ENCODE measurements around the gene ELOVL5. TPM values are rescaled to one million over a fixed set of nuclear protein-coding genes. Genes with fewer than 3 reads are reported as not detected.

ELOVL5 gene
- total and polyA plus RNA-seq, 2 experiments from 2014 or later = 83.3 to 180 TPM

DNA sequence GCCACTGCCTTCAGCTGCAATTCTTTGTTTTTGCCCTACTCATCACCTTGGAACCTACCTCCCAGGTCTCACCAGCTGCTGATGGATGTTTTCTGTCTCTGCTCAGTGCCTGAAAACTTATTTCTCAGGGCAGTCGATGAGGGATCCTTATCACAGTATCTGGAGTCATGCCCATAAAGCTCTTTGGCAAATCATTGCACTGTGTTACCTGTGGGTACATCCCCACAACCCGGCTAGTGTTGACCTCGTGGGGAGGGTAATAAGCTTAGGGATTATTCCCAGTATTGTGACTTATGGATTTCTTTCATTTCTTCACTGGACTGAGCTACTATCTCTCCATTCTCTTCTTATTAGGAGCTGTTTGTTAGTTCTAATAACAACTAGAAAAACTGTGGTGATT lies 91.7 kb downstream of the ELOVL5 start (continued):
- TF ChIP-seq, protein P1, sequence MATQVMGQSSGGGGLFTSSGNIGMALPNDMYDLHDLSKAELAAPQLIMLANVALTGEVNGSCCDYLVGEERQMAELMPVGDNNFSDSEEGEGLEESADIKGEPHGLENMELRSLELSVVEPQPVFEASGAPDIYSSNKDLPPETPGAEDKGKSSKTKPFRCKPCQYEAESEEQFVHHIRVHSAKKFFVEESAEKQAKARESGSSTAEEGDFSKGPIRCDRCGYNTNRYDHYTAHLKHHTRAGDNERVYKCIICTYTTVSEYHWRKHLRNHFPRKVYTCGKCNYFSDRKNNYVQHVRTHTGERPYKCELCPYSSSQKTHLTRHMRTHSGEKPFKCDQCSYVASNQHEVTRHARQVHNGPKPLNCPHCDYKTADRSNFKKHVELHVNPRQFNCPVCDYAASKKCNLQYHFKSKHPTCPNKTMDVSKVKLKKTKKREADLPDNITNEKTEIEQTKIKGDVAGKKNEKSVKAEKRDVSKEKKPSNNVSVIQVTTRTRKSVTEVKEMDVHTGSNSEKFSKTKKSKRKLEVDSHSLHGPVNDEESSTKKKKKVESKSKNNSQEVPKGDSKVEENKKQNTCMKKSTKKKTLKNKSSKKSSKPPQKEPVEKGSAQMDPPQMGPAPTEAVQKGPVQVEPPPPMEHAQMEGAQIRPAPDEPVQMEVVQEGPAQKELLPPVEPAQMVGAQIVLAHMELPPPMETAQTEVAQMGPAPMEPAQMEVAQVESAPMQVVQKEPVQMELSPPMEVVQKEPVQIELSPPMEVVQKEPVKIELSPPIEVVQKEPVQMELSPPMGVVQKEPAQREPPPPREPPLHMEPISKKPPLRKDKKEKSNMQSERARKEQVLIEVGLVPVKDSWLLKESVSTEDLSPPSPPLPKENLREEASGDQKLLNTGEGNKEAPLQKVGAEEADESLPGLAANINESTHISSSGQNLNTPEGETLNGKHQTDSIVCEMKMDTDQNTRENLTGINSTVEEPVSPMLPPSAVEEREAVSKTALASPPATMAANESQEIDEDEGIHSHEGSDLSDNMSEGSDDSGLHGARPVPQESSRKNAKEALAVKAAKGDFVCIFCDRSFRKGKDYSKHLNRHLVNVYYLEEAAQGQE (IDR thresholded peaks at IDR 0.05; ENCODE audit: unreplicated experiment) = no peak
- no peak for TF ChIP-seq JUNB (IDR thresholded peaks at IDR 0.05; ENCODE audit: unreplicated experiment)
- no peak for TF ChIP-seq NANOG (IDR thresholded peaks at IDR 0.05; ENCODE audit: borderline replicate concordance)
- TF ChIP-seq CREB1 (CRISPR knock-in tag; IDR thresholded peaks at IDR 0.05; ENCODE audit: low read depth) = no peak
- TF ChIP-seq POLR2AphosphoS5 (IDR thresholded peaks at IDR 0.05; ENCODE audit: low read depth) = no peak
- no peak for TF ChIP-seq STAT1 (IDR thresholded peaks at IDR 0.05; ENCODE audit: unreplicated experiment)

DNA sequence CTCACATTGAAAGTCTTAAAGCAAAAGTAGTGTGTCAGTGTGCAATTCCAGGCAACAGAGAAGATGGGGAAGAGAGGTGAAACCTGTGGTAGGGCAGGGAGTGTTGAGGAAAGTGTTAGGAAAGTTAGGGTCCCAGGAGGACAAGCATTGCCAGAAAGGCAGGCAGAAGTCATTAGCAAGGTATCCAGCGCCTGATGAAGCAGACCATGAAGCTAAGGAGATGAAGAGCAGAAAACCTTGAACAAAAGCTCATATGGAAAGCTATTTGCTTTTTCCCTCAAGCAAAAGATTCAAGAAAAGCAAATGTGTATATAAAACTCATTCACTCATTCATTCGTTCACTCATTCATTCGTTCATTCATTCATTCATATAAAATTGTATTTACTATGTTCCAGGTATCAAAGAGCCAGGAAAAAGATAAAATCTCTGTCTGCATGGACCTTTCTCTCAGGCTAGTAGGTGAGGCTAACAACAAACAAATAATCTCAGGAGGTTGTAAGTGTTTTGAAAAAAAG lies 96.5 kb downstream of the ELOVL5 start:
- Histone ChIP-seq H3K79me2 (replicated peaks; ENCODE audit: insufficient read depth) (no peaks in the 10 kb centered on the region), H3K4me2 (no peak overlapping the region), H3K27me3 (ENCODE audit: insufficient read depth) (no peaks in the 10 kb centered on the region), H3K9me2 (ENCODE audit: insufficient read depth) (no peaks in the 10 kb centered on the region), H3K4me1 (ENCODE audit: insufficient read depth) (no peaks in the 10 kb centered on the region), H3K4me3 (no peak overlapping the region), H3F3A (replicated peaks; ENCODE audit: low read depth) (no peaks in the 10 kb centered on the region), H3K36me3 (ENCODE audit: insufficient read depth) (no peaks in the 10 kb centered on the region), H2AFZ (no peak overlapping the region), H4K20me1 (replicated peaks; ENCODE audit: insufficient read depth) (no peaks in the 10 kb centered on the region; the same call in 1 of the 2 replicates), H3K27ac (ENCODE audit: low read depth) (no peak overlapping the region)
- H3K4me1 Mint-ChIP-seq = peaks cover under 1% of the 10 kb centered on the region; the same call in 1 of the 3 replicates
- no peak overlapping the region for H3K27ac Mint-ChIP-seq
- peaks cover 2% of the 10 kb centered on the region for H3K27me3 Mint-ChIP-seq (ENCODE audit: insufficient read depth, low read depth, poor library complexity)
- ATAC-seq (no peak), DNase-seq (ENCODE audit: low spot score) (no peak)
- TF ChIP-seq STAT1 (IDR thresholded peaks at IDR 0.05; ENCODE audit: unreplicated experiment) (no peak), CREB1 (CRISPR knock-in tag; IDR thresholded peaks at IDR 0.05; ENCODE audit: low read depth) (no peak), ZNF114 (CRISPR knock-in tag; IDR thresholded peaks at IDR 0.05) (no peak), EZH2 (IDR thresholded peaks at IDR 0.05; ENCODE audit: low read depth, unreplicated experiment) (no peak), NANOG (IDR thresholded peaks at IDR 0.05; ENCODE audit: borderline replicate concordance) (no peak), POLR2AphosphoS5 (IDR thresholded peaks at IDR 0.05; ENCODE audit: low read depth) (no peak)
- TF ChIP-seq, protein P2, sequence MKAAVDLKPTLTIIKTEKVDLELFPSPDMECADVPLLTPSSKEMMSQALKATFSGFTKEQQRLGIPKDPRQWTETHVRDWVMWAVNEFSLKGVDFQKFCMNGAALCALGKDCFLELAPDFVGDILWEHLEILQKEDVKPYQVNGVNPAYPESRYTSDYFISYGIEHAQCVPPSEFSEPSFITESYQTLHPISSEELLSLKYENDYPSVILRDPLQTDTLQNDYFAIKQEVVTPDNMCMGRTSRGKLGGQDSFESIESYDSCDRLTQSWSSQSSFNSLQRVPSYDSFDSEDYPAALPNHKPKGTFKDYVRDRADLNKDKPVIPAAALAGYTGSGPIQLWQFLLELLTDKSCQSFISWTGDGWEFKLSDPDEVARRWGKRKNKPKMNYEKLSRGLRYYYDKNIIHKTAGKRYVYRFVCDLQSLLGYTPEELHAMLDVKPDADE (IDR thresholded peaks at IDR 0.05) = no peak
- TF ChIP-seq, protein P3, sequence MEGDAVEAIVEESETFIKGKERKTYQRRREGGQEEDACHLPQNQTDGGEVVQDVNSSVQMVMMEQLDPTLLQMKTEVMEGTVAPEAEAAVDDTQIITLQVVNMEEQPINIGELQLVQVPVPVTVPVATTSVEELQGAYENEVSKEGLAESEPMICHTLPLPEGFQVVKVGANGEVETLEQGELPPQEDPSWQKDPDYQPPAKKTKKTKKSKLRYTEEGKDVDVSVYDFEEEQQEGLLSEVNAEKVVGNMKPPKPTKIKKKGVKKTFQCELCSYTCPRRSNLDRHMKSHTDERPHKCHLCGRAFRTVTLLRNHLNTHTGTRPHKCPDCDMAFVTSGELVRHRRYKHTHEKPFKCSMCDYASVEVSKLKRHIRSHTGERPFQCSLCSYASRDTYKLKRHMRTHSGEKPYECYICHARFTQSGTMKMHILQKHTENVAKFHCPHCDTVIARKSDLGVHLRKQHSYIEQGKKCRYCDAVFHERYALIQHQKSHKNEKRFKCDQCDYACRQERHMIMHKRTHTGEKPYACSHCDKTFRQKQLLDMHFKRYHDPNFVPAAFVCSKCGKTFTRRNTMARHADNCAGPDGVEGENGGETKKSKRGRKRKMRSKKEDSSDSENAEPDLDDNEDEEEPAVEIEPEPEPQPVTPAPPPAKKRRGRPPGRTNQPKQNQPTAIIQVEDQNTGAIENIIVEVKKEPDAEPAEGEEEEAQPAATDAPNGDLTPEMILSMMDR (conservative IDR thresholded peaks at IDR 0.05; ENCODE audit: low read depth in 2 of 2) = no peak
- H3K9me3 Mint-ChIP-seq = no peaks in the 10 kb centered on the region
- H3K36me3 Mint-ChIP-seq (ENCODE audit: low read depth) = no peaks in the 10 kb centered on the region
- H3K4me3 Mint-ChIP-seq = no peak overlapping the region

All from GM23338 (cell line).